HuH-7.5 (cell line): ENCODE data around the gene ZC3H7B.

Experiments used
- DNase-seq: peaks from one replicate; pipeline ENCODE4 v3.0.0; 2011; ENCODE audit warnings: low spot score

ZC3H7B gene

GRCh38 chr22:41354979-41355378, 53.7 kb downstream of the ZC3H7B start:
- no peak for DNase-seq

GRCh38 chr22:41355895-41356294, 54.6 kb downstream of the ZC3H7B start:
- no peak for DNase-seq

GRCh38 chr22:41356430-41357028, 55.2 kb downstream of the ZC3H7B start:
- no peak for DNase-seq

- no peak for DNase-seq
These were observed 55.9 kb downstream of the ZC3H7B start for GRCh38 chr22:41357191-41357590.

GRCh38 chr22:41358927-41359326, 57.6 kb downstream of the ZC3H7B start:
- no peak for DNase-seq

- DNase-seq = no peak
These were observed 58.1 kb downstream of the ZC3H7B start for GRCh38 chr22:41359376-41359775.

GRCh38 chr22:41360126-41360525, 58.8 kb downstream of the ZC3H7B start:
- DNase-seq = peak; percentile 87

GRCh38 chr22:41361716-41362310, 60.5 kb downstream of the ZC3H7B start:
- no peak for DNase-seq

- no peak for DNase-seq
These were observed 61.3 kb downstream of the ZC3H7B start for GRCh38 chr22:41362615-41363014.

GRCh38 chr22:41364233-41364632, 62.9 kb downstream of the ZC3H7B start:
- peak; percentile 2 for DNase-seq

- peak; percentile 13 for DNase-seq
These were observed 63.6 kb downstream of the ZC3H7B start for GRCh38 chr22:41364955-41365354.

GRCh38 chr22:41365425-41365824, 64.1 kb downstream of the ZC3H7B start:
- DNase-seq = no peak

- DNase-seq = no peak
These were observed 65.2 kb downstream of the ZC3H7B start for GRCh38 chr22:41366323-41367029.

- no peak for DNase-seq
These were observed 65.8 kb downstream of the ZC3H7B start for GRCh38 chr22:41367039-41367679.

- no peak for DNase-seq
These were observed 66.6 kb downstream of the ZC3H7B start for GRCh38 chr22:41367680-41368542.

GRCh38 chr22:41368543-41369423, 67.5 kb downstream of the ZC3H7B start:
- DNase-seq = no peak

GRCh38 chr22:41369424-41369745, 68.1 kb downstream of the ZC3H7B start:
- DNase-seq = no peak

GRCh38 chr22:41369837-41370236, 68.5 kb downstream of the ZC3H7B start:
- DNase-seq = no peak

- no peak for DNase-seq
These were observed 76.5 kb downstream of the ZC3H7B start for GRCh38 chr22:41377846-41378245.

- DNase-seq = peak; percentile 75
These were observed 79.6 kb downstream of the ZC3H7B start for GRCh38 chr22:41380993-41381328.
